ENCODE data around the gene ZNF157.
"Not testable (repeated sequence)": the region's sequence is repeated elsewhere in the genome, so short reads cannot be mapped to it uniquely, and the experiment has no call there.

The ZNF157 gene

DNA sequence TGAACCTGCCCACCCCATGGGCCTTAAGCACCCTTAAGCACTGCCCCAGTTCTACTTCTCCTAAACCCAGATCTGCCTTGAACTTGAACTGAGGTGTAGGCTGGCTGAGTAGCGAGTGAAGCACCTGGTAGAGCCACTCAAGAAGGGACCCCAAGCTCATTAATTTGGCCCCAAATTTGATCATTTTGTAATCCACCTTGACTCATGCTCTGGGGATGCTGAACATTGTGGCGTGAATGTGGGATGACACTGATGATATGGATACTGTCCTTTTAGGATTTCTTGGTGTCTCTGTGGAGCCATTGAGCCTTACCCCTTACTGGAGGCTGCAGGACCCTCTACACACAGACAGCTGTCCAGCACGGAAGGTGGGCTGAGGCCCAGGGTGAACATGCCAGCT, at the start of gene ZNF157:
Gene ZNF157, plus strand, starts transcription at position 301 of the 400 bp plus-strand sequence. Its CDS starts 91 bp downstream, at position 392.
- no peak for DNase-seq

DNA sequence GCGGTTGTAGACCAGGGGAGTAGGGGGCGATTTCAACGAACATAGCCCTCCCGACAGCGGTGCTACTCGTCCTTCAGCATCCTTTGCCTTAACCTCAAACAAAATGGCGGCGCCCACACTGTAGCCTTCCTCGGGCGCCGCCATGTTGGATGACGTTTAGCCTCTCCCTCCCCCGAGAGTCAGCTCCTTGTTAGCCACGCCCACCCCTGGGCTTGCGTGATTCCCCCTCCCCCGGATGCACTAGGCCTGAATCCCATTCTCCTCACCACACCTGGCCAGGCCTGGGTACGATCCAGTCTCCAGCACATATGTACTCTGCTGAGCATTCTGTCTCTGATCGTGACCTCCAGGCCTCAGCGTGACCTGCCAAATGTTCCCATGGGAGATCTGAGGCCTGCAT, 49.0 kb upstream of the ZNF157 start:
- no peak for DNase-seq

DNA sequence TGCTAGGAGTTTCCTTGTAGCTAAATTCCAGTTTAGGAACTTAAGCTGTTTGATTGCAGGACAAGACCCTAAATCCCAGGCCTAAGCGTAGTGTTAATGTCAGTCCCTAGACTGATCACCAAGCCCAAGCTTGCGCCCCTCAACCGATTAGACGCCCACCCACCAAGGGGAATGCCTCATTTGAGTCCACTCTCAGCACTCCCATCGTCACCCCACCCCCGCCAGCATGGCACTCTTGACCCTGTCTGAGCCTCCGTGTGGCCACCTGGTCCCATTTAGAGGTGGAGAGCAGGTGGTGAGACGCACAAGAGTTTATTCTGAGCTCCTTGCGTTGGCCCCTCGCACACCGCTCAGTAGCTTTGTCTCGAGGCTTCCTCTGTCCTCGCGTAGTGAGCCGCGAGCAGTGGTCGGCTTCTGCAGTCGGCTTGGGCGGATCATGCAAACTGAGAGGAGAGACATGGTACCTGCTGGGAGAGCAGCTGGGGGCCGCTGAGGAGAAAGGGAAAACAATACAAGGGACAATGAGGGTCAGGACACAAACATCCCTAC, 48.5 kb upstream of the ZNF157 start:
- no peak for DNase-seq

- no peak for DNase-seq
These were observed 42.5 kb upstream of the ZNF157 start for GRCh38 chrX:47327902-47328301.

- not testable (repeated sequence) for DNase-seq
These were observed 37.6 kb upstream of the ZNF157 start for GRCh38 chrX:47332729-47333128.

DNA sequence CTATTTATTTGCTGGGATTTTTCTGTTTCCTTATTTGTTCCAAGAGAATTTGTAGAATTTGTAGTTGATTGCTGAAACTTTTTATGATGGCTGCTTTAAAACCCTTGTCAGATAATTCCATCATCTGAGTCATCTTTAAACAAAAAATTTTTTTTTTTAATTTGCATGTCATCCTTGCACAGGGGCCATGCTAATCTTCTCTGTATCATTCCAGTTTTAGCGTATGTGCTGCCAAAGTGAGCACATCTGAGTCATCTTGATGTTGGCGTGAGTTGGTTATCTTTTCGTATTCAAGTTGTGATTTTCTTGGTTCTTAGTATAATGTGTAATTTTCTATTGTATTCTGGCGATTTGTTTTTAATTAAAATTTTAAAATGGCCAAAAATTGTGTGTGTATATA, 18.7 kb upstream of the ZNF157 start:
- DNase-seq: no peak

DNA sequence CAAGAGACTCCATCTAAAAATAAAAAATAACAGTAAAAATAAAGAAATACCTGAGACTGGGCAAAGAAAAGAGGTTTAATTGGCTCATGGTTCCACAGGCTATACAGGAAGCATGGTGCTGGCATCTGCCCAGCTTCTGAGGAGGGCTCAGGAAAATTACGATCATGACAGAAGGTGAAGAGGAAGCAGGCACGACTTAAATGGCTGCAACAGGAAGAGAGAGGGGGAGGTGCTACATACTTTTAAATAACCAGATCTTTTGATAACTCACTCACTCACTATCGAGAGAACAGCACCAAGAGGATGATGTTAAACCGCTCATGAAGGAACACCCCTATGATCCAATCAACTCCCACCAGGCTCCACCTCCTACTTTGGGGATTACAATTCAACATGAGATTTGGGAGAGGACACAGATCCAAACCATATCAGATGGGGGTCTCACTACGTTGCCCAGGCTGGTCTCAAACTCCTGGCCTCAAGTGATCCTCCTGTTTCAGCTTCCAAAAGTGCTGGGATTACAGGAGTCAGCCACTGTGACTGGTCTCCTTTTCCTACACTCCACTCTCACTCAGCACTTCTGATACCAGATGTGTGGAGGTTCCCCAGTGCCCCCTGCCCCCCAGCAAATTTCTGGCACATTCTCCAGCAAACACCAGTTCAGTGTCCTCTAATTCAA, 11.9 kb upstream of the ZNF157 start:
- peak; percentile 23 for DNase-seq

GRCh38 chrX:47360423-47361179, 9.8 kb upstream of the ZNF157 start:
- no peak for DNase-seq

GRCh38 chrX:47361538-47362511, 8.6 kb upstream of the ZNF157 start:
- peak; percentile 58 for DNase-seq

DNA sequence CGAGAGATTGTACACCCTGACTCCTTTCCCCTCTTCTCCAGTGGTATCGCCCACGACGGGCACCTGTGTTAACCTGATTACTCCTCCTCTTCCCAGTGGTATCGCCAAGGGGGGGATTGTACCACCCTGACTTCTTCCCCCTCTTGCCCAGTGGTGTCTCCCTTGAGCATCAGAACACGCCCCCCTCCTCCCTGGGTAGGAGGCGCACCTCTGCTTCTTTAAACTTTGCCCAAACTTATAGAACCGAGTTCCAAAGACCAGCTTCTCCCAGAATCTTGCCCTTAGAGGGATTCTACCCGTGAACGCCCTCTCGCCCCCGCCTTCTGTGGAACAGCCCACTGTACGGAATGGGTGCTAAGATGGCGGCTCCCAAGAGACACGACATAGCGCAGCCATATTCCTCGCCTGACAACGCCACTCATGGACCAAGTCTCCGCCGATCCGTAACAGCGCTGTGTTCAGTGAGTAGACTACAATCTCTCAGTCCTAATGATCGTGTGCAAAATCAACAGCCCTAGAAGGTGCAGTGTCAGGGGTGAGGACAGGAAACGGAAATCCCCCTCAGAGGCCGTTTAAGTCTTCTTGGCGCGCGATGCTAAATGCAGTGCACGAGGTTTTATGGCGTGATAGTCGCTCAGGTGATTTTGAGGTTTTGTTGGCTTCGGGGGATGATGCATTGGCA, 4.2 kb upstream of the ZNF157 start:
- DNase-seq: peak; percentile 53

- no peak for DNase-seq
These were observed 2.8 kb downstream of the ZNF157 start for GRCh38 chrX:47373198-47373597.

- DNase-seq: peak; percentile 23
These were observed 9.9 kb downstream of the ZNF157 start for GRCh38 chrX:47380268-47380667.

GRCh38 chrX:47380837-47381236, 10.5 kb downstream of the ZNF157 start:
- DNase-seq: not testable (repeated sequence)

DNA sequence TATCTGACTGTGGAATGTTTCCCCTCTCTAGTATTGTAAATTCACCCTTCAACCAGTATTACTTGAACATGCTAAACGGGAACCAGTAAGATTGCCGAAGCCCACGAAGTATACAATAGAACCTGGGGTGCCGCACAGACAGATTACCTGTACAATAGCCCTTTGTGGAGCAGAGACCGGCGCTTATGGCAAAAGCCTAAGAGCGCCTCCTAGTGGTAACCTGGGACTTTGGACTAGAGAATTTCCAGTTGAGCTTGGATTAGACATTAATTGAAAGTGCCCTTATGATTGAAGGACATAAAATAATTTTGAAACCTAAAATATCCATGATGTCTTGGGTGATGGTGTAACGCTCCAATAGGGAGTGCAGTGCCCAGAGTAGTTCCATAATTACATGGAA, 14.1 kb downstream of the ZNF157 start:
- DNase-seq: peak; percentile 72

- no peak for DNase-seq
These were observed 20.4 kb downstream of the ZNF157 start for GRCh38 chrX:47390780-47391179.

DNA sequence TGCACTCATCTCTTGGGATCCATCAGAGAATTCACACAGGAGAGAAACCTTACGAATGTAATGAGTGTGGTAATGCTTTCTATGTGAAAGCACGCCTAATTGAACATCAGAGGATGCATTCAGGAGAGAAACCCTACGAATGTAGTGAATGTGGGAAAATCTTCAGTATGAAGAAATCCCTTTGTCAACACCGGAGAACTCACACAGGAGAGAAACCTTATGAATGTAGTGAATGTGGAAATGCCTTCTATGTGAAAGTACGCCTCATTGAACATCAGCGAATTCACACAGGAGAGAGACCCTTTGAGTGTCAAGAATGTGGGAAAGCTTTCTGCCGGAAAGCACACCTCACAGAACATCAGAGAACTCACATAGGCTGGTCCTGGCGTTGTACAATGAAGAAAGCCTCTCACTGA, 42.8 kb downstream of the ZNF157 start:
- DNase-seq: no peak

- DNase-seq: no peak
These were observed 49.9 kb downstream of the ZNF157 start for GRCh38 chrX:47420265-47420664.

GRCh38 chrX:47420962-47421361, 50.6 kb downstream of the ZNF157 start:
- no peak for DNase-seq

- DNase-seq: no peak
These were observed 52.1 kb downstream of the ZNF157 start for GRCh38 chrX:47422444-47422843.

DNA sequence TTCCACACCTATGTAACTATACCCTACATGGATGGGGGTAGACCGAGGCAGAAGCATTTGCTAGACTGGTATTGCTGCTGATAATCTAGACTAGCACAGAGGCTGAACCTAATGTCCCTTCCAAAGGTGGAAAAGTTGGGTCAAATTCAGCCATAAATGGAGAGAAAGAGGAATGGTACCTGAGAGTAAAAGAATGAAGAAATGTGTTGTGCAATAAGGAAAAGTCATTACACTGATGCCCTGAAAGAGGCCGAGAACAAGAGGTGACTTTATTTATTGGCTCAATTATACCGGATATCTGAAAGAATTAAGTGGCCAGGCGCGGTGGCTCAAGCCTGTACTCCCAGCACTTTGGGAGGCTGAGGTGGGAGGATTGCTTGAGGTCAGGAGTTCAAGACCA, 60.5 kb downstream of the ZNF157 start:
- no peak for DNase-seq

DNA sequence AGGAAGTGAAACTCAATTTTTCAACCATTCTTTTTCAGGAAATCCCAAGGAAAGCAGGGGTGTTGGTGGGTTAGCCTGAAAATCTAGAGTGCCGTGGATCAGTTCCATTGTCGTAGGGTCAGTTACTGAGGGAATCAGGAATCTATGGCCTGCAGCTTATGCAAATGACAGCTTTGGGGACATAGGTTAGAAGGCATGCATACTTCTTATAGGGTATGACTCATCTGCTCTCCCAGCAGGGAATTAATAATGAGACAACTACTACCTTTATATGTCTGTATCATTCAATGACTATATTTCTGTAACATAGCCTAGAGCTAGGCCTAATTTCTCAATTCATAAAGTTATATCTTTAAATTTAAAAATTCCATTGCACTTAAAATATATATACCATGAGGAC, 76.1 kb downstream of the ZNF157 start:
- DNase-seq: no peak

DNA sequence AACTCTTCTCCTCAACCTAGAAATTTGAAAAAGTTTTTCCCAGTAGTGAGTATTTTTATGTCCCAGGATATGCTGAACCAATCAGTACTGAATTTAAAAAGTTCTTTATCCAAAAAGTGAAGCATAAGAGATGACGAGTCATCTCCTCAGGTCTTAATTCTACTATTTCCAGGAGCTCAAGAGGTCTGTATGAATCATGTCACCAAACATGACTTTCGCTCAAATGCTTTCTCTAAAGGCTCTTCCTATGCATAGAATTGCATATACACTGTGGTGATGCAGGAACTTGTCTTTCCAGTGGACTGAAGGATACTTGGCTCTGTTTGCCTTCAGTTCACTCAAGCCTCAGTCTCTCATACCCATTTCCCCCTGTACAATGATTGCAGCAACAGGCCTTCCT, 76.6 kb downstream of the ZNF157 start:
- DNase-seq: no peak

Data from RPMI8226 (cell line).